ENCODE results near the gene NODAL.

The NODAL gene

DNA sequence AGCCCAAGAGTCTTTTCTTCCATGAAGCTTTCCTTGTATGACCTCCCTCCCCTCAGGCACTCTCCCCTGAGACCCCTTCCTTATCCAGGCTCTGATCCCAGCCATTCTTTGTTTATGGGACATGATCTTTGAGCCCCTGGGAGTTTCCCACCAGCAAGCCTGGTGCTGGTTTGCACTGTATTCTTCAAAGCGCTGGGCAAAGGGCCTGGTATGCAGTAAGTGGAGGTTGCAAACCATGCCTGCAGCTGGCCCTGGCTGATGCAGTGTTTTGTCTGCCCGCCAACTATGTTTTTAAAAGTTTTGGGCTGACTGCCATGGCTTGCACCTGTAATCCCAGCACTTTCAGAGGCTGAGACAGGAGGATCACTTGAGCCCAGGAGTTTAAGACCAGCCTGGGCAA is 6.8 kb upstream of the NODAL start:
- Mint-ChIP-seq H3K9me3 (no peaks in the 10 kb centered on the region), H3K4me3 (no peak overlapping the region), H3K36me3 (no peaks in the 10 kb centered on the region), H3K4me1 (no peaks in the 10 kb centered on the region), H3K27ac (no peak overlapping the region)
- DNase-seq (ENCODE audit: low spot score in 2 of 2) (no peak), ATAC-seq (no peak)

DNA sequence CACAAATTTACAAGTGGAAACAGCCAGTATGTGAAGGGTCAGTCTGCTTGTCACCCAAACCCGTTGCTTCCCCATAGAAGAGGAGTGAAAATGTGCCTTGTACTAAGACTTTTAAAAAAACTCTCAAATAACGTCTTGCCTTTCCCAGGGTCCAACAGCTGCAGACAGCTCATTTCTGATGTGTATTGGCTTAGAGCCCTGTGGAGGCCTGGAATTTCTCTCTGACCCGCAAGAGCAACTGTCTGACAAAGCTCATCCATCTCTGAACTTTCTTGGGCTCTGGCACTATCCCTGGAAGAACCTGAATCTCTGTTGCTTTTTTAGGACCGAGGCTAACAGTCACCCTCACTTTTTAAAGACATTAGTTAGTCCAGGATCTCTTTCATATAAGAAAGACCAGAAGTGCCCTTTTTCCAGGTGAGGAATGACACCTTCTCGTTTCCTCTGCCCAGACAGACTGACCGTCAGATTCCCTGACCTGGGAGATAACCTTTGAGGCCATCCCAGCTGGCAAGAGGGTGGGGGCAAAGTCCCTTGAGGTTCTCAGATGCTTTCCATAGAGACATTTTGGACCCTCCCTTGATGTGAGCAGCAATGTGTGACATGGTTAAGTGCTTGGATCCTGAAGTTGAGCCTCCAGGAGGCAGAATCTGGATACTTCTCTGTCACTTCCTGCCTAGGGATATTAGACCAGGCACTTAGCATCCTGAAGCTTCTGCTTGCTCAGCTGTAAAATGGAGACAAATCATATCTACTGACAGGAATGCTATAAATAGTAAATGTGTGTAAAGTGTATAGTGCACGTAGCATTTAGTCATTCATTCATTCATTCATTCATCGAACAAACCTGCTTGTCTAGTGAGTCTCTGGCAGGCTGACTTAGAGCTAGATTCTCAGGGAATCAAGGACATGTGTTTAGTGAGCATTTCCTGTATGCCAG is 4.5 kb upstream of the NODAL start:
- Mint-ChIP-seq H3K9me3 (no peaks in the 10 kb centered on the region), H3K4me1 (peaks cover 8% of the 10 kb centered on the region), H3K36me3 (no peaks in the 10 kb centered on the region), H3K4me3 (no peak overlapping the region), H3K27ac (no peak overlapping the region)
- ATAC-seq = no peak
- no peak for DNase-seq (ENCODE audit: low spot score in 2 of 2)

DNA sequence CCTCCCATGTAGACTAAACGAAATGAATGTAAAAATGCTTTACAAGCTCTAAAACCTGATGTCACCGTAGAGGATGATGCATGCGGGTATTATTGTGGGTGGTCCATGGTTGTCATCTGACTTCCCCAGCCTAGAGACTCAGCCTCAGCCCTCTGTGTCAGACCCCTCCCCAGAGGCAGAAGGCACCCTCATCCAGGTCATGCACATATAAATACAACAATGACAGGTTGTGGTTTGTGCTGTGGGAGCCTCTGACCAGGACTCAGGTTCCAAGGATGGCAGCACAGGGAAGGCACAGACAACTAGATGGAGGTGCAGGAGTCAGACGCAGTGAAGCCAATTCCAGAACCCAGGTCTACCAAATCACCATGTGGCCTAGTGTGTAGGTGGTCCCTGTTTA is 3.3 kb upstream of the NODAL start:
- Mint-ChIP-seq H3K36me3 (no peaks in the 10 kb centered on the region), H3K27ac (no peak overlapping the region), H3K4me3 (no peak overlapping the region), H3K4me1 (peaks cover 14% of the 10 kb centered on the region), H3K9me3 (no peaks in the 10 kb centered on the region)
- ATAC-seq (no peak), DNase-seq (ENCODE audit: low spot score in 2 of 2) (no peak)

DNA sequence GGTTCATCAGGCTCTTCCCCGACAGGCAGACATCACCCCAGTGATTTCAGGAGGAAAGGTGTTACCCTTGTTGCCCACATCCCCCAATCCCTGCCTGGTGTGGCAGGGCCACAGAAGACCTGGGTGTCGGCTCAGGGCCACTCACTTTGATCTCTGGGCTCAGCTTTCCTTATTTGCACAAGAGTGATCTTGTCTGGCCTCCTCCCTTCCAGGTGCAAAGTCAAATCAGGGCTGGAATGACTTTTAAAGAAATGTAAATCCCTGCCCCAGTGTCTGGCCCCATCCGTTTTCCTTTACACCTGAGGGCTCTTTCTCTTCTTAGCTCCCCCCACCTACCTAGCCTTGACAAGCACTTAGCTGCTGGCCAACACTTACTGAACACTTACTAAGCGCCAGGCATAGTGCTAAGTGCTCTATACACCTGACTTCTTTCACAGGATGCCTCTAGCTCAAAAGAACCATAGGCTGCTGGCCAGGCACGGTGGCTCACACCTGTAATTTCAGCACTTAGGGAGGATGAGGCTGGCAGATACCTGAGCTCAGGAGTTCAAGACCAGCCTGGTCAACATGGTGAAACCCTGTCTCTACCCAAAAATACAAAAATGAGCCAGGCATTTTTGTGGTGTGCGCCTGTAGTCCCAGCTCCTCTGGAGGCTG is 979 bp upstream of the NODAL start:
- Mint-ChIP-seq H3K4me3 (no peak overlapping the region), H3K9me3 (no peaks in the 10 kb centered on the region), H3K36me3 (no peaks in the 10 kb centered on the region), H3K4me1 (peaks cover 14% of the 10 kb centered on the region), H3K27ac (no peak overlapping the region)
- no peak for ATAC-seq
- no peak for DNase-seq (ENCODE audit: low spot score in 2 of 2)

DNA sequence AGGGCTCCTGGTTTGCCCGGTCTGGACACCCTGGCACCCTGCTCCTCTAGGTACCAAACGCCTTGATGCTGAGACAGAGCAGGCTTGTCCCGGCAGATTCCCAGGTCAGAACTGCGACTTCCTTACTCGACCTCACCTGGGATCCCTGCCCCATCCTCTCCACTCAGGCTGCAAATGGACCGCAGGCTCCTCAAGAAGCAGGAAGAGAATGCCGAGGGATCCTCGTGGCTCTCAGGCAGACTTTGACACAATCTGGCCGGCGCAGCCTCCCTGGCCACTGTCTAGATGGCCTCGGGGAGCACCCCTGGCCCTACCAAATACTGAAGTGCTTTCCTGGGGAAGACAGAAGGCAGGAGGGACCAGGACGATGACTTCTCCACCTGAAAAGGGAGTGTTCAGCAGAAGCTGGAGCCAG is 421 bp upstream of the NODAL start:
- no peak overlapping the region for H3K27ac Mint-ChIP-seq
- no peak for DNase-seq (ENCODE audit: low spot score in 2 of 2)
- H3K9me3 Mint-ChIP-seq = no peaks in the 10 kb centered on the region
- no peaks in the 10 kb centered on the region for H3K36me3 Mint-ChIP-seq
- H3K4me3 Mint-ChIP-seq = no peak overlapping the region
- H3K4me1 Mint-ChIP-seq = peaks cover 14% of the 10 kb centered on the region
- no peak for ATAC-seq

- H3K4me3 Mint-ChIP-seq = peak overlapping the region; percentile 62
- peaks cover 14% of the 10 kb centered on the region for H3K4me1 Mint-ChIP-seq
- H3K27ac Mint-ChIP-seq = no peak overlapping the region
- H3K9me3 Mint-ChIP-seq = no peaks in the 10 kb centered on the region
- no peaks in the 10 kb centered on the region for H3K36me3 Mint-ChIP-seq
- ATAC-seq (peak; percentile 63), DNase-seq (ENCODE audit: low spot score in 2 of 2) (no peak)
These were observed 953 bp downstream of the NODAL start for GRCh38 chr10:70440296-70441160.

GRCh38 chr10:70437721-70438120 is 3.8 kb downstream of the NODAL start:
- ATAC-seq (no peak), DNase-seq (ENCODE audit: low spot score in 2 of 2) (no peak)
- Mint-ChIP-seq H3K4me3 (no peak overlapping the region), H3K9me3 (no peaks in the 10 kb centered on the region), H3K36me3 (no peaks in the 10 kb centered on the region), H3K4me1 (peaks cover 17% of the 10 kb centered on the region), H3K27ac (no peak overlapping the region)

DNA sequence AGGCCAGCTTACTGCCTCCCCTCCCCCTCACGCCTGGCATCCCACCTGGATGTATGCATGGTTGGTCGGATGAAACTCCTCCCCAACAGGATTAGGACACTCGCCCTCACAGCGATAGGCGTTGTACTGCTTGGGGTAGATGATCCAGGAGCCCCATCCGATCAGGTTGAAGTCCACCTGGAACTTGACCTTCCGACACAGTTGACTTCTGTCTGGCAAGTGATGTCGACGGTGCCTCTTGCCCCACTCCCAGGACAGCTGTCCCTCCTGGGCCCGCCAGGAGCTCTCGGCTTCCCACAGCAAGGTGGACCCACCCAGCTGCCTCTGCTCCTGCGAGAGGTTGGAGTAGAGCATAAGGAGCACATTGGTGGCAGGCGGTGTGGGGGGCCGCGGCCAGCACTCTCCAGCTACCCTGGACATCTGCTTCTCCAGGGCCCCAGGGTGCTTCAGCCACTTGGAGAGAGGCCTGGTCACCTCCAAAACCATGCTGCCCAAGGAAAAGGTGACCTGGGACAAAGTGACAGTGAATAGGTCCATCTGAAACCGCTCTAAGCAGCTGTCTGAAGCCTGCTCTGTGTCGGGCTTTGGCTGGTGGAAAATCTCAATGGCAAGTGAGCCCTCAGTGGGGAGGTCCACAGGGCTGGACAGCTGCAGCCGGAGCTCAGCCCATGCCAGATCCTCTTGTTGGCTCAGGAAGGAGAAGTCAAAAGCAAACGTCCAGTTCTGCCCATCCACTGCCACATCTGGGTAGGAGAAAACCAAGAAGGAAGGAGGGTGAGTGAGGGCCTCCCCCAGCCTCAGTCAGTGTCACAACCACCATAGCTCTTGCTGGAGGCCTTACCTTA is 6.0 kb downstream of the NODAL start:
- ATAC-seq = no peak
- no peak overlapping the region for H3K4me3 Mint-ChIP-seq
- no peaks in the 10 kb centered on the region for H3K9me3 Mint-ChIP-seq
- H3K4me1 Mint-ChIP-seq = peaks cover 16% of the 10 kb centered on the region
- no peak for DNase-seq (ENCODE audit: low spot score in 2 of 2)
- H3K36me3 Mint-ChIP-seq = no peaks in the 10 kb centered on the region
- no peak overlapping the region for H3K27ac Mint-ChIP-seq

DNA sequence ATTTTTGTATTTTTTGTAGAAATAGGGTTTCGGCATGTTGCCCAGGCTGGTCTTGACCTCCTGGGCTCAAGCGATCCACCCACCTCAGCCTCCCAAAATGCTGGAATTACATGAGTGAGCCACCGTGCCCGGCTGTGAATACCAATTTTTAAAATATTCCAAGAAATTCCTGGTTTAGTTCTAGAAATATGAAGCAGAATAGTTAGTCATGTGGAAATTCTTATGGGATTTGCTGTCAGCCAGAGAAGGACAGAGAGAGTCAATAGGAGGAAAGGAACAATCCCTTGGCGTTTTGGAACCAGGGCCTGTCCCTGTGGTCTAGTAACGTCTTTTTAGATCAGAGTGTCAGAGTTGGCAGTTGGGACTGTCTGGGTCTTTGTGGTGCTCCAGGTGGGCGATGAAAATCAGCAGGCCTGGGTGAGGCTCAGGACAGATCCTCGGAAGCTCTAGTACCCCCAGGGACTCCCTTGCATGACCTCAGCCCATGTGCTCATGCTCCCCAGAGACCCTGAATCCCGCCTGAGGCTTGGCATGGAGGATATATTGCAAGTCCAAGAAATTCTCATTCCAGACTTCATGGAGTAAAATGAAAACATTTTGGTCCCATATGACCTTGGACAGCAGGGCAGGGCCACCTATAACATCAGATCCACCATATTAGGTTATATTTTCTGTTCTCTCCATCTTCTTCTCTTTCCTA is 7.8 kb downstream of the NODAL start:
- no peak overlapping the region for H3K27ac Mint-ChIP-seq
- no peak for DNase-seq (ENCODE audit: low spot score in 2 of 2)
- H3K36me3 Mint-ChIP-seq = no peaks in the 10 kb centered on the region
- no peak for ATAC-seq
- H3K4me3 Mint-ChIP-seq = no peak overlapping the region
- no peaks in the 10 kb centered on the region for H3K9me3 Mint-ChIP-seq
- peaks cover 15% of the 10 kb centered on the region for H3K4me1 Mint-ChIP-seq

DNA sequence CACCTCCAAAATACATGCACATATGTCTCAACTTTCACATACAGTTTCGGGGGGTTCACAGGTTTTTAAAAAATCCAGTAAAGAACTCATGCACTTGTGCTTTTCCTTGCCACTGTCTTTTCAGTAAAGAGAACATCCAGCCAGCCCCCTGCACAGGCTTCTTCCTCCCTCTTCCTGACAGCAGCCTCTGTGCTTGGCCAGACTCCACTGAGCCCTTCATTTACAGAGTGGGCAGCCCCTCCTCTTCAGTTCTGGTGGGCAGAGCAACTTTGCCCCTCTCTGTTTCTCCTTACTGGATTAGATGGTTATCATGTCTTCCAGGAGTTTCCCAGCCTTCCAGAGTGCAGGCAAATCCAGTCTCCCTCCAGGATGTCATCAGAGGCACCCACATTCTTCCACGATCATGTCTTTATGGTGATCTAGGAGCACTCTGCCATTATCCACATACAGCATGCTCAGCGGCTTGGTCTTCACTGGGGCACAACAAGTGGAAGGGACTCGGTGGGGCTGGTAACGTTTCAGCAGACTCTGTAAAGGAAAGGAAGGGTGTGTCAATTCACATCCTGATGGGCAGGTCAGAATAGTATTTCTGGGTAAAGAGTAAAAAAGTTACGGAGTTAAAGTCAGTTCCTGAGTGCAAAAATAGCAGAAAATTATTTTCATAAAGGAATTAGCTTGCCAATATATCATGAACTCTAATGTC is 8.8 kb downstream of the NODAL start:
- H3K4me3 Mint-ChIP-seq = no peak overlapping the region
- H3K4me1 Mint-ChIP-seq = peaks cover 15% of the 10 kb centered on the region
- DNase-seq (ENCODE audit: low spot score in 2 of 2) (no peak), ATAC-seq (no peak)
- no peaks in the 10 kb centered on the region for H3K9me3 Mint-ChIP-seq
- H3K36me3 Mint-ChIP-seq = peaks cover 8% of the 10 kb centered on the region
- no peak overlapping the region for H3K27ac Mint-ChIP-seq

DNA sequence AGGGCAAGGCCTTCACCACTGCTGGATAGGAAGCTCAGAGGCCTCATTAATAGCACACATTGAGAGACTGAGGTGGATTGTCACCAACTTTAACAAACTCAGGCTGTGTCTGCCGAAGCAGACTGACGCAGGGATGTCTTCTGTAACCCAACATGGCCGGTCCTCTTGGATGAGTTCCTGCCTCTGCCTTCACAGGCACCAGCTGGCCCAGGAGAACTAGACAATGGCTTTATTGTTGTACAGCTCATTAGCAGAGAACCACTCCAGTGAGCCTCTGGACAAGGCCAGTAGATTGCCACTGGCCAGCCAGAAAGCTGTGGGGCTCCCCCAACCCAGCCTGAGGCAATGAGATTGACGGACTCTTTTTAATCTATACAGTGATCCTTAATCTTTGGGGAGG is 9.4 kb downstream of the NODAL start:
- Mint-ChIP-seq H3K27ac (no peak overlapping the region), H3K4me1 (peaks cover 15% of the 10 kb centered on the region), H3K36me3 (peaks cover 14% of the 10 kb centered on the region), H3K9me3 (no peaks in the 10 kb centered on the region), H3K4me3 (no peak overlapping the region)
- DNase-seq (ENCODE audit: low spot score in 2 of 2) (no peak), ATAC-seq (no peak)

DNA sequence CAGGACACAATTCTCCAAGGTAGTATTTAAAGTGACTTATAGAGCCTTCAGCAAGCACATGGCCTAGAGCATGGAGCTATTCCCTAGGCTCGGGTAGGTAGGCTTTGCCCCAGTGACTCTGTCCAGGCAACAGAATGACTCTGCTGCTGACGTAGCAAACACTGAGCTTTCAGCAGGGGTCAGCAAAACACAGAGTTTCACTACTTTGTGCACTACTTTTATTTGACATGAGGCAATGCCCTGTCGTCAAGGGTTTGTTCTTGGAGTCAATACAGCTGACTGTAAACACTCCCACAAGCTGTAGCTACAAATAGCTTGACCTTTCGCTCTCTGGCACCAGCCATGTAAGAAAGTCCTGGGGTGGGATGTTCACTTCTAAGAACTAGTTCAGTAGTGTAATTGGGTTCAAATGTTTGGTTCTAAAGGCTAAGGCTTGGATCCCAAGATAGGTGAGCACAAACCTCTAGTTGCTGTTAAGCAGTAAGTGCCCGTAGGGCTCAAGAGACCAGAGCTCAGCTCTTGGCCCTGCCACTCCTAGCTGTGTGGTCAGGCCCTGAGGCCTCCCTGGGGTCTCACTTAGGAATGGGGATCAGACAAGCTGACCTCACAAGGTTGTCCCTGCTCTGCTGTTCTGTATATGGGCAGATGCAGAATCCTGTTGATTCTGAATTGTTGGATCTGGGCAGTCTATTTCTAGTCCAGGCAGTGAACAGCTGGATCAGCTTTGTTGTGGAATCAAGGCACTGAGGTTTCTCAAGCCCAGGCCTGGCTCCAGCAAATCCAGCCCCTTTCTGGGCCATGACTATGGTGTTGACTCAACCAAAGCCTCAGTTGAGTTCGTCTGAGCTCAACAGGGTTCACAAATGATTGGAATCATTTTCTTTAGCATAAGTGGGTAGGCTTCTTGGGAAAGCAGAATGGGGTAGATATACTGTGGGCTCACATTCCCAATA is 10.7 kb downstream of the NODAL start:
- H3K9me3 Mint-ChIP-seq = no peaks in the 10 kb centered on the region
- H3K4me3 Mint-ChIP-seq = no peak overlapping the region
- H3K27ac Mint-ChIP-seq = no peak overlapping the region
- ATAC-seq (no peak), DNase-seq (ENCODE audit: low spot score in 2 of 2) (no peak)
- H3K4me1 Mint-ChIP-seq = peaks cover 15% of the 10 kb centered on the region
- peaks cover 27% of the 10 kb centered on the region for H3K36me3 Mint-ChIP-seq

- no peaks in the 10 kb centered on the region for H3K9me3 Mint-ChIP-seq
- peak overlapping the region; percentile 37 for H3K27ac Mint-ChIP-seq
- H3K4me1 Mint-ChIP-seq = peaks cover 2% of the 10 kb centered on the region
- no peak overlapping the region for H3K4me3 Mint-ChIP-seq
- no peak for DNase-seq (ENCODE audit: low spot score in 2 of 2)
- no peak for ATAC-seq
- H3K36me3 Mint-ChIP-seq = peaks cover 63% of the 10 kb centered on the region
These were observed 14.7 kb downstream of the NODAL start for GRCh38 chr10:70426823-70427222.

Data from stimulated activated effector memory CD8-positive, alpha-beta T cell treated with anti-CD3 and anti-CD28 coated beads, Interleukin-12 subunit alpha, Interleukin-12 subunit beta, amount 100 ng/mL, for 72 hours (primary cell).